GM12878 (cell line): ENCODE data around the gene STOML3. TPM values are rescaled to one million over a fixed set of nuclear protein-coding genes. Genes with fewer than 3 reads are reported as not detected.

Source experiments
- ATAC-seq: fragments of 200-7000 bp; cut with Tn5 transposase; 3 replicates; pipeline ENCODE4 v1.9.1; 2020; ENCODE audit warnings: mild to moderate bottlenecking, moderate library complexity
- BruUV-seq: library from RNA; stranded (reverse); fragments of 400-500 nt; replicated peaks from 2 replicates; lab custom pipeline; 2021; lab: Mats Ljungman, UMichigan
- CTCF ChIA-PET: fragments of 300-600 bp; sonication (Branson Sonifier 250); formaldehyde crosslinking; extraction: SDS; loops from one replicate; lab custom pipeline; 2021; ENCODE audit warnings: inconsistent platforms; lab: Yijun Ruan, JAX
- POLR2A ChIA-PET: fragments of 350-600 bp; formaldehyde crosslinking; extraction: SDS; loops from one replicate; lab custom pipeline; 2021; ENCODE audit warnings: inconsistent platforms; lab: Charles Lee
- RAD21 ChIA-PET: fragments of 300-600 bp; sonication (Branson Sonifier 250); formaldehyde crosslinking; loops from one replicate; lab custom pipeline; 2023; ENCODE audit warnings: antibody characterized with exemption; ENCODE audit not compliant: unreplicated experiment; lab: Charles Lee
- SMC1A ChIA-PET: fragments of 300-600 bp; sonication (Branson Sonifier 250); formaldehyde crosslinking; loops from one replicate; lab custom pipeline; 2023; ENCODE audit not compliant: unreplicated experiment, uncharacterized antibody; lab: Charles Lee
- DNase-seq: peaks from one replicate; pipeline ENCODE4 v3.0.0-alpha.2; 2011; ENCODE audit warnings: low read depth, low spot score
- FAIRE-seq: peaks from 3 replicates; lab custom pipeline; 2011; peaks lifted over from hg19 to GRCh38; lab: Jason Lieb, UNC
- H2AFZ ChIP-seq: 2 replicates; pipeline ENCODE4 v1.6.0; 2011; ENCODE audit warnings: low read depth, low read length, control low read depth; ENCODE audit not compliant: control insufficient read depth
- H3K27ac ChIP-seq: 2 replicates; pipeline ENCODE4 v1.5.1; 2011; ENCODE audit warnings: control low read depth; ENCODE audit not compliant: control insufficient read depth, insufficient read depth
- H3K27me3 ChIP-seq, 2 experiments: replicated peaks in 1 of 2; 2 replicates each; pipeline versions ENCODE4 v1.6.0 to v1.6.1; 2011; ENCODE audit warnings: low read length in 1 of 2; ENCODE audit not compliant: control insufficient read depth in 2 of 2, insufficient read depth in 2 of 2
- H3K36me3 ChIP-seq, 2 experiments: 2 replicates each; pipeline ENCODE4 v1.5.1; 2011; ENCODE audit warnings: low read length in 1 of 2; ENCODE audit not compliant: control insufficient read depth in 2 of 2, insufficient read depth in 2 of 2
- H3K4me1 ChIP-seq: 2 replicates; pipeline ENCODE4 v1.6.1; 2011; ENCODE audit warnings: mild to moderate bottlenecking, low read length, moderate library complexity, mixed read lengths; ENCODE audit not compliant: control insufficient read depth, insufficient read depth
- H3K4me2 ChIP-seq: 2 replicates; pipeline ENCODE4 v1.6.0; 2011; ENCODE audit warnings: control low read depth; ENCODE audit not compliant: control insufficient read depth, insufficient read depth
- H3K4me3 ChIP-seq: fragments of 200-600 bp; sonication (generic); 2 replicates; pipeline ENCODE4 v1.5.1; 2016
- H3K79me2 ChIP-seq: 2 replicates; pipeline ENCODE4 v1.6.0; 2011; ENCODE audit warnings: low read length; ENCODE audit not compliant: control insufficient read depth, insufficient read depth
- H3K9ac ChIP-seq: 2 replicates; pipeline ENCODE4 v1.8.0; 2011; ENCODE audit warnings: low read length, control low read depth, mixed read lengths; ENCODE audit not compliant: control insufficient read depth, insufficient read depth
- H3K9me3 ChIP-seq: replicated peaks from 3 replicates; pipeline ENCODE4 v1.5.1; 2011; ENCODE audit warnings: mild to moderate bottlenecking, low read length; ENCODE audit not compliant: control insufficient read depth, insufficient read depth
- H4K20me1 ChIP-seq: 2 replicates; pipeline ENCODE4 v1.6.0; 2011; ENCODE audit not compliant: control insufficient read depth, insufficient read depth
- NR2F1 ChIP-seq: fragments of 450-650 bp; conservative IDR thresholded peaks from 2 replicates; pipeline ENCODE4 v1.6.1; 2017; ENCODE audit warnings: mild to moderate bottlenecking
- WGBS: methylation state at CpG from one replicate; pipeline ENCODE4 v1.1.6; 2016; ENCODE audit warnings: low lambda C conversion rate; ENCODE audit not compliant: insufficient replicate concordance, insufficient coverage; ENCODE audit errors: missing lambda C conversion rate; 5-methylcytosine and 5-hydroxymethylcytosine counted together
- in situ Hi-C: fragments of 300-500 bp; cut with MboI; formaldehyde crosslinking; loops from 9 replicates; pipeline ENCODE4 v1.14.3; 2018; ENCODE audit warnings: mixed read lengths
- intact Hi-C: fragments of 100-400 bp; cut with micrococcal nuclease; formaldehyde crosslinking; loops from one replicate; pipeline ENCODE4 v1.14.2; 2022; ENCODE audit not compliant: unreplicated experiment
- polyA plus RNA-seq, 11 experiments: library from polyadenylated mRNA; depleted of rRNA in 4 of 11; unstranded in 6 of 11; stranded (reverse) in 5 of 11; fragments of >200 nt; fragmentation: Nextera tagmentation in 4 of 11; fragmentation: Illumina TruSeq in 1 of 11; extraction: Ambion mirVana in 4 of 11; extraction: Trizol in 1 of 11; gene quantifications; 1 replicate in 1 of 11; 2 replicates in 10 of 11; pipeline versions ENCODE4 v1.2.1 to v1.2.3, GENCODE V29; 2011 to 2016; ENCODE audit warnings: inconsistent platforms in 2 of 11, missing spikeins in 2 of 11, low read depth in 1 of 11
- total RNA-seq, 4 experiments: library from RNA; depleted of rRNA in 3 of 4; stranded (reverse); fragments of >200 nt in 3 of 4; fragmentation: Illumina TruSeq in 1 of 4; extraction: Trizol in 1 of 4; gene quantifications; 2 replicates each; pipeline versions ENCODE4 v1.2.1 to v1.2.3, GENCODE V29; 2013 to 2021
- TF ChIP-seq, protein P1 (sequence below): fragments of 450-650 bp; IDR thresholded peaks from 2 replicates; pipeline ENCODE4 v1.6.1; 2018; ENCODE audit warnings: borderline replicate concordance, mild to moderate bottlenecking; ENCODE audit not compliant: partially characterized antibody
- TF ChIP-seq, protein P2 (sequence below): fragments of 450-650 bp; formaldehyde crosslinking; IDR thresholded peaks from 2 replicates; pipeline ENCODE4 v1.4.0; 2020; ENCODE audit warnings: mild to moderate bottlenecking, moderate library complexity

STOML3 gene
- total and polyA plus RNA-seq, 10 of the 15 experiments (the other 5 are each of a cell fraction or from before 2014, with no cell fraction given), result not detected

DNA sequence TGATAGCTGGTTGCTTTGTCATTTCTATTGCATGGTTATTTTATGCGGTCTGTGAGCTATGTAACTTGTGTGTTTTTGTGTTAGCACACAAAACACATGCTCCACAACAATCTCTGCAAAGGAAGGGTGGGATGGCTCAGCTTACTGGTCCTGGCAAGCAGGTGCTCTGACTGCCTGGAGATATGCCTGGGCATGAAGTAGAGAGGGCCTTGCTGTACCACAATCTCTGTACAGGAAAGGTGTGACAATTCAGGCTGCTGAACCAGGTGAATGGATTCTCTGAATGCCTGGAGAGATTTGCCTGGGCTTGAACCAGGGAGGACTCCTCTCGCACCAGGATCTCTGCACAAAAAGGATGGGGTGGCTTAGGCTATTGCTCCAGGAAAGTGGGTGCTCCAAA lies 69.5 kb downstream of the STOML3 start:
- ATAC-seq (no peak), FAIRE-seq (no peak), DNase-seq (no peak)
- H3K4me1 ChIP-seq, result no peaks in the 10 kb centered on the region
- ChIA-PET CTCF (interaction anchor here (0.6 kb wide), 1 partner anchor 234 kb away, joined by 3 read pairs; the partner anchor contains the start of gene FREM2), SMC1A (no interaction called here), RAD21 (no interaction called here), POLR2A (no interaction called here)
- in situ Hi-C loops, result no loop called here
- no peak for TF ChIP-seq NR2F1
- TF ChIP-seq, protein P1, sequence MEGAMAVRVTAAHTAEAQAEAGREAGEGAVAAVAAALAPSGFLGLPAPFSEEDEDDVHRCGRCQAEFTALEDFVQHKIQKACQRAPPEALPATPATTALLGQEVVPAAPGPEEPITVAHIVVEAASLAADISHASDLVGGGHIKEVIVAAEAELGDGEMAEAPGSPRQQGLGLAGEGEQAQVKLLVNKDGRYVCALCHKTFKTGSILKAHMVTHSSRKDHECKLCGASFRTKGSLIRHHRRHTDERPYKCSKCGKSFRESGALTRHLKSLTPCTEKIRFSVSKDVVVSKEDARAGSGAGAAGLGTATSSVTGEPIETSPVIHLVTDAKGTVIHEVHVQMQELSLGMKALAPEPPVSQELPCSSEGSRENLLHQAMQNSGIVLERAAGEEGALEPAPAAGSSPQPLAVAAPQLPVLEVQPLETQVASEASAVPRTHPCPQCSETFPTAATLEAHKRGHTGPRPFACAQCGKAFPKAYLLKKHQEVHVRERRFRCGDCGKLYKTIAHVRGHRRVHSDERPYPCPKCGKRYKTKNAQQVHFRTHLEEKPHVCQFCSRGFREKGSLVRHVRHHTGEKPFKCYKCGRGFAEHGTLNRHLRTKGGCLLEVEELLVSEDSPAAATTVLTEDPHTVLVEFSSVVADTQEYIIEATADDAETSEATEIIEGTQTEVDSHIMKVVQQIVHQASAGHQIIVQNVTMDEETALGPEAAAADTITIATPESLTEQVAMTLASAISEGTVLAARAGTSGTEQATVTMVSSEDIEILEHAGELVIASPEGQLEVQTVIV, result no peak
- TF ChIP-seq, protein P2, sequence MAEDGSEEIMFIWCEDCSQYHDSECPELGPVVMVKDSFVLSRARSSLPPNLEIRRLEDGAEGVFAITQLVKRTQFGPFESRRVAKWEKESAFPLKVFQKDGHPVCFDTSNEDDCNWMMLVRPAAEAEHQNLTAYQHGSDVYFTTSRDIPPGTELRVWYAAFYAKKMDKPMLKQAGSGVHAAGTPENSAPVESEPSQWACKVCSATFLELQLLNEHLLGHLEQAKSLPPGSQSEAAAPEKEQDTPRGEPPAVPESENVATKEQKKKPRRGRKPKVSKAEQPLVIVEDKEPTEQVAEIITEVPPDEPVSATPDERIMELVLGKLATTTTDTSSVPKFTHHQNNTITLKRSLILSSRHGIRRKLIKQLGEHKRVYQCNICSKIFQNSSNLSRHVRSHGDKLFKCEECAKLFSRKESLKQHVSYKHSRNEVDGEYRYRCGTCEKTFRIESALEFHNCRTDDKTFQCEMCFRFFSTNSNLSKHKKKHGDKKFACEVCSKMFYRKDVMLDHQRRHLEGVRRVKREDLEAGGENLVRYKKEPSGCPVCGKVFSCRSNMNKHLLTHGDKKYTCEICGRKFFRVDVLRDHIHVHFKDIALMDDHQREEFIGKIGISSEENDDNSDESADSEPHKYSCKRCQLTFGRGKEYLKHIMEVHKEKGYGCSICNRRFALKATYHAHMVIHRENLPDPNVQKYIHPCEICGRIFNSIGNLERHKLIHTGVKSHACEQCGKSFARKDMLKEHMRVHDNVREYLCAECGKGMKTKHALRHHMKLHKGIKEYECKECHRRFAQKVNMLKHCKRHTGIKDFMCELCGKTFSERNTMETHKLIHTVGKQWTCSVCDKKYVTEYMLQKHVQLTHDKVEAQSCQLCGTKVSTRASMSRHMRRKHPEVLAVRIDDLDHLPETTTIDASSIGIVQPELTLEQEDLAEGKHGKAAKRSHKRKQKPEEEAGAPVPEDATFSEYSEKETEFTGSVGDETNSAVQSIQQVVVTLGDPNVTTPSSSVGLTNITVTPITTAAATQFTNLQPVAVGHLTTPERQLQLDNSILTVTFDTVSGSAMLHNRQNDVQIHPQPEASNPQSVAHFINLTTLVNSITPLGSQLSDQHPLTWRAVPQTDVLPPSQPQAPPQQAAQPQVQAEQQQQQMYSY (CRISPR knock-in tag), result no peak
- no peak overlapping the region for H3K9ac ChIP-seq
- no peaks in the 10 kb centered on the region for H3K27me3 ChIP-seq
- WGBS, result 16% methylated on average over 2 of the region's 2 CpGs
- no peak overlapping the region for H2AFZ ChIP-seq
- no peak overlapping the region for H3K27ac ChIP-seq
- H3K9me3 ChIP-seq, result no peaks in the 10 kb centered on the region; the same call in 2 of the 3 replicates
- no peaks in the 10 kb centered on the region for H4K20me1 ChIP-seq
- intact Hi-C loops, result no loop called here
- no peak overlapping the region for H3K4me2 ChIP-seq
- H3K36me3 ChIP-seq, result no peaks in the 10 kb centered on the region
- H3K79me2 ChIP-seq, result no peaks in the 10 kb centered on the region
- no TSS peak for BruUV-seq
- no peak overlapping the region for H3K4me3 ChIP-seq

Other genes with a start within 250 kb of the STOML3 start
- gene PROSER1, start 47.3 kb upstream of the STOML3 start, total RNA-seq (2014; rRNA removed), result 16.1 and 23.8 TPM in 2 replicates
- gene PROSER1, start 47.3 kb upstream of the STOML3 start, total RNA-seq (2014; rRNA removed; fragmentation: Illumina TruSeq; extraction: Trizol), result 14.3 and 16.9 TPM in 2 replicates
- gene PROSER1, start 47.3 kb upstream of the STOML3 start, total RNA-seq (2021), result 66.0 TPM in 2 replicates
- 18.3 and 28.3 TPM in 2 replicates for gene PROSER1, start 47.3 kb upstream of the STOML3 start, polyA plus RNA-seq (2011; rRNA removed)
- gene PROSER1, start 47.3 kb upstream of the STOML3 start, polyA plus RNA-seq (2014; fragmentation: Illumina TruSeq; extraction: Trizol), result 47.9 and 53.8 TPM in 2 replicates
- 10 to 100 TPM; 19.6 to 20.8 TPM for gene PROSER1, start 47.3 kb upstream of the STOML3 start, polyA plus RNA-seq (2014; fragmentation: Nextera tagmentation; extraction: Ambion mirVana)
- gene PROSER1, start 47.3 kb upstream of the STOML3 start, polyA plus RNA-seq (2014; rRNA removed), result 25.5 and 25.7 TPM in 2 replicates
- 10 to 100 TPM; 38.9 to 39.8 TPM for gene PROSER1, start 47.3 kb upstream of the STOML3 start, polyA plus RNA-seq (2016; fragmentation: Nextera tagmentation; extraction: Ambion mirVana)
- 19.3 and 27.5 TPM in 2 replicates for gene NHLRC3, start 47.6 kb upstream of the STOML3 start, total RNA-seq (2014; rRNA removed)
- 25.9 and 27.8 TPM in 2 replicates for gene NHLRC3, start 47.6 kb upstream of the STOML3 start, total RNA-seq (2014; rRNA removed; fragmentation: Illumina TruSeq; extraction: Trizol)
- 16.4 and 17.9 TPM in 2 replicates for gene NHLRC3, start 47.6 kb upstream of the STOML3 start, total RNA-seq (2021)
- 38.0 and 56.4 TPM in 2 replicates for gene NHLRC3, start 47.6 kb upstream of the STOML3 start, polyA plus RNA-seq (2011; rRNA removed)
- gene NHLRC3, start 47.6 kb upstream of the STOML3 start, polyA plus RNA-seq (2014; fragmentation: Illumina TruSeq; extraction: Trizol), result 22.3 and 30.9 TPM in 2 replicates
- gene NHLRC3, start 47.6 kb upstream of the STOML3 start, polyA plus RNA-seq (2014; fragmentation: Nextera tagmentation; extraction: Ambion mirVana), result 10 to 100 TPM in 1 of 2 experiments, 1 to 10 TPM in 1; 8.3 to 11.8 TPM
- 20.8 and 26.0 TPM in 2 replicates for gene NHLRC3, start 47.6 kb upstream of the STOML3 start, polyA plus RNA-seq (2014; rRNA removed)
- 10 to 100 TPM; 12.7 to 18.5 TPM for gene NHLRC3, start 47.6 kb upstream of the STOML3 start, polyA plus RNA-seq (2016; fragmentation: Nextera tagmentation; extraction: Ambion mirVana)